Measurements from ENCODE around the gene LARGE1.
"Not testable (repeated sequence)": the region's sequence is repeated elsewhere in the genome, so short reads cannot be mapped to it uniquely, and the experiment has no call there.

The LARGE1 gene

GRCh38 chr22:33584152-33584551 lies 336.1 kb downstream of the LARGE1 start:
- no peak for DNase-seq

GRCh38 chr22:33582822-33583400 lies 337.4 kb downstream of the LARGE1 start:
- DNase-seq, result no peak

- DNase-seq, result no peak
Measured at GRCh38 chr22:33580310-33580709, 340.0 kb downstream of the LARGE1 start.

- DNase-seq, result no peak
Measured at GRCh38 chr22:33579448-33580093, 340.7 kb downstream of the LARGE1 start.

- DNase-seq, result no peak
Measured at GRCh38 chr22:33578752-33579151, 341.5 kb downstream of the LARGE1 start.

- DNase-seq, result no peak
Measured at GRCh38 chr22:33577862-33578411, 342.3 kb downstream of the LARGE1 start.

GRCh38 chr22:33576205-33576604 lies 344.1 kb downstream of the LARGE1 start:
- DNase-seq, result no peak

GRCh38 chr22:33575771-33576170 lies 344.5 kb downstream of the LARGE1 start:
- DNase-seq, result no peak

GRCh38 chr22:33575041-33575440 lies 345.2 kb downstream of the LARGE1 start:
- no peak for DNase-seq

- DNase-seq, result no peak
Measured at GRCh38 chr22:33573479-33573878, 346.8 kb downstream of the LARGE1 start.

GRCh38 chr22:33572086-33572485 lies 348.2 kb downstream of the LARGE1 start:
- DNase-seq, result no peak

- DNase-seq, result no peak
Measured at GRCh38 chr22:33570110-33570509, 350.2 kb downstream of the LARGE1 start.

GRCh38 chr22:33569559-33569958 lies 350.7 kb downstream of the LARGE1 start:
- no peak for DNase-seq

GRCh38 chr22:33569018-33569417 lies 351.3 kb downstream of the LARGE1 start:
- no peak for DNase-seq

GRCh38 chr22:33566495-33566894 lies 353.8 kb downstream of the LARGE1 start:
- not testable (repeated sequence) for DNase-seq

GRCh38 chr22:33565580-33565995 lies 354.7 kb downstream of the LARGE1 start:
- DNase-seq, result no peak

GRCh38 chr22:33564683-33565082 lies 355.6 kb downstream of the LARGE1 start:
- no peak for DNase-seq

GRCh38 chr22:33563220-33563964 lies 356.9 kb downstream of the LARGE1 start:
- DNase-seq, result no peak

- no peak for DNase-seq
Measured at GRCh38 chr22:33562501-33562900, 357.8 kb downstream of the LARGE1 start.

GRCh38 chr22:33561149-33561807 lies 359.0 kb downstream of the LARGE1 start:
- DNase-seq, result no peak

- no peak for DNase-seq
Measured at GRCh38 chr22:33557836-33558235, 362.4 kb downstream of the LARGE1 start.

GRCh38 chr22:33555814-33556522 lies 364.3 kb downstream of the LARGE1 start:
- no peak for DNase-seq

GRCh38 chr22:33553493-33553892 lies 366.8 kb downstream of the LARGE1 start:
- no peak for DNase-seq
